SK-N-SH treated with all-trans-retinoic acid at 6 μM for 48 hours (cell line): ENCODE results near the gene LHX5.

Experiments
- ATAC-seq: fragments of 200-7000 bp; cut with Tn5 transposase; 3 replicates; pipeline ENCODE4 v1.9.1; 2020; ENCODE audit warnings: mild to moderate bottlenecking, moderate library complexity
- ARNTL ChIP-seq: fragments of 450-650 bp; formaldehyde crosslinking; IDR thresholded peaks from 2 replicates; pipeline ENCODE4 v1.5.0; 2020; ENCODE audit warnings: low read depth, mild to moderate bottlenecking, moderate library complexity, borderline replicate concordance
- BACH2 ChIP-seq: fragments of 250-450 bp; sonication (Bioruptor Pico); IDR thresholded peaks from 2 replicates; pipeline ENCODE4 v1.9.0; 2021; ENCODE audit warnings: mild to moderate bottlenecking, borderline replicate concordance
- CSDC2 ChIP-seq: fragments of 250-450 bp; sonication (Bioruptor Pico); IDR thresholded peaks from 2 replicates; pipeline ENCODE4 v1.5.0; 2020; ENCODE audit warnings: mild to moderate bottlenecking, moderate library complexity
- GLIS3 ChIP-seq: fragments of 250-450 bp; sonication (Bioruptor Pico); IDR thresholded peaks from 2 replicates; pipeline ENCODE4 v1.5.0; 2020; ENCODE audit warnings: mild to moderate bottlenecking, moderate library complexity
- ISL1 ChIP-seq: fragments of 250-450 bp; sonication (Bioruptor Pico); IDR thresholded peaks from 2 replicates; pipeline ENCODE4 v2.1.2; 2022; ENCODE audit warnings: mild to moderate bottlenecking, moderate library complexity
- OSR1 ChIP-seq: fragments of 250-450 bp; sonication (Bioruptor Pico); IDR thresholded peaks from 2 replicates; pipeline ENCODE4 v1.8.0; 2022; ENCODE audit warnings: moderate library complexity, mild to moderate bottlenecking, inconsistent platforms
- PATZ1 ChIP-seq: fragments of 250-450 bp; sonication (Bioruptor Pico); IDR thresholded peaks from 2 replicates; pipeline ENCODE4 v1.8.0; 2020; ENCODE audit warnings: mild to moderate bottlenecking, moderate library complexity, borderline replicate concordance
- PPARA ChIP-seq: fragments of 250-450 bp; sonication (Bioruptor Pico); IDR thresholded peaks from 2 replicates; pipeline ENCODE4 v1.5.0; 2020; ENCODE audit warnings: mild to moderate bottlenecking, borderline replicate concordance
- RARB ChIP-seq: fragments of 250-450 bp; sonication (Bioruptor Pico); IDR thresholded peaks from 2 replicates; pipeline ENCODE4 v1.8.0; 2021; ENCODE audit warnings: mild to moderate bottlenecking, moderate library complexity
- SNAI2 ChIP-seq: fragments of 250-450 bp; sonication (Bioruptor Pico); IDR thresholded peaks from 2 replicates; pipeline ENCODE4 v1.5.0; 2020; ENCODE audit warnings: mild to moderate bottlenecking, moderate library complexity
- TCF4 ChIP-seq: fragments of 250-450 bp; sonication (Bioruptor Pico); IDR thresholded peaks from 2 replicates; pipeline ENCODE4 v1.8.0; 2021; ENCODE audit warnings: mild to moderate bottlenecking, moderate library complexity, borderline replicate concordance
- TSHZ2 ChIP-seq: fragments of 250-450 bp; sonication (Bioruptor Pico); IDR thresholded peaks from 2 replicates; pipeline ENCODE4 v1.5.0; 2020; ENCODE audit warnings: mild to moderate bottlenecking, moderate library complexity
- ZC3H10 ChIP-seq: fragments of 250-450 bp; sonication (Bioruptor Pico); IDR thresholded peaks from 2 replicates; pipeline ENCODE4 v1.5.1; 2021; ENCODE audit warnings: mild to moderate bottlenecking, moderate library complexity
- ZFP3 ChIP-seq: fragments of 250-450 bp; sonication (Bioruptor Pico); IDR thresholded peaks from 2 replicates; pipeline ENCODE4 v1.5.0; 2020; ENCODE audit warnings: mild to moderate bottlenecking, moderate library complexity
- ZFP30 ChIP-seq: fragments of 450-650 bp; formaldehyde crosslinking; IDR thresholded peaks from 2 replicates; pipeline ENCODE4 v1.5.0; 2022; ENCODE audit warnings: mild to moderate bottlenecking, moderate library complexity
- ZNF565 ChIP-seq: fragments of 450-650 bp; formaldehyde crosslinking; conservative IDR thresholded peaks from 2 replicates; pipeline ENCODE4 v1.5.0; 2020; ENCODE audit warnings: low read depth, mild to moderate bottlenecking, moderate library complexity
- ZNF70 ChIP-seq: fragments of 450-650 bp; formaldehyde crosslinking; IDR thresholded peaks from 2 replicates; pipeline ENCODE4 v1.5.0; 2020; ENCODE audit warnings: mild to moderate bottlenecking, moderate library complexity
- ZNF8 ChIP-seq: fragments of 450-650 bp; formaldehyde crosslinking; IDR thresholded peaks from 2 replicates; pipeline ENCODE4 v1.5.0; 2020; ENCODE audit warnings: mild to moderate bottlenecking, moderate library complexity
- TF ChIP-seq, protein P1 (sequence below): fragments of 250-450 bp; sonication (Bioruptor Pico); IDR thresholded peaks from 2 replicates; pipeline ENCODE4 v1.8.0; 2021; ENCODE audit warnings: low read depth, mild to moderate bottlenecking, moderate library complexity, borderline replicate concordance
- TF ChIP-seq, protein P2 (sequence below): fragments of 250-450 bp; sonication (Bioruptor Pico); IDR thresholded peaks from 2 replicates; pipeline ENCODE4 v1.5.1; 2021; ENCODE audit warnings: mild to moderate bottlenecking, moderate library complexity

Gene LHX5

DNA sequence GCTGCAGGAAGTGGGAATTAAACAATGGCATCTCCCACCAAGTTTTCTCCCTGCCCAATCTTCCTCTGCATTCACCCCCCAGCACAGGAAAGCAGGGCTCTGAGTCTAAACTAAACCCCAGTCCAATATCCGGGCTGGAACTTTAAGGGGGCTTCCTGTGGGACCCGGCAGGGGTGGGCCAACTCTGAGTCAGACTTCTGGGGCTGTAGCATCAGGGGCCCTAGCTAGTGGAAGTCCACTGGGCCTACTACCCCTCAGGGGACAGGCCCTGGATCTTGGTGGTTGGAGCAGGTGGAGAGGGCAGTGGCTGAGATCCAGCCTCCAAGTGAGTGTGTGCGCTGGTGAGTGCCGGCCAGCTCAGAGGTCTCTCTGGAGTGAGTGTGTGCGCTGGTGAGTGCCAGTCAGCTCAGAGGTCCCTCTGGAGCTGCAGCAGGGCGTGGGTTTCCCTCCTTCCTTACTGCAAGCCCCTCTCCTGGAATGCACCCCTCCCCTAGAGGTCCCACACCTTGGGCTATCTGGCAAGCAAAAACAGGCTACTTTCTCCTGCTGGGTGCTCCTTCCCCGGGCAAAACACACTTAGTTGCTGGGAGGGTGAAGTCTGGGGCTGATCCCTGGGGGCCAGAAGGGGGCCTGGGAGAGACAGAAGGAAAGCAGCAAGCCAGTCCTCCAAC, 5.6 kb upstream of the LHX5 start:
- TF ChIP-seq, protein P1, sequence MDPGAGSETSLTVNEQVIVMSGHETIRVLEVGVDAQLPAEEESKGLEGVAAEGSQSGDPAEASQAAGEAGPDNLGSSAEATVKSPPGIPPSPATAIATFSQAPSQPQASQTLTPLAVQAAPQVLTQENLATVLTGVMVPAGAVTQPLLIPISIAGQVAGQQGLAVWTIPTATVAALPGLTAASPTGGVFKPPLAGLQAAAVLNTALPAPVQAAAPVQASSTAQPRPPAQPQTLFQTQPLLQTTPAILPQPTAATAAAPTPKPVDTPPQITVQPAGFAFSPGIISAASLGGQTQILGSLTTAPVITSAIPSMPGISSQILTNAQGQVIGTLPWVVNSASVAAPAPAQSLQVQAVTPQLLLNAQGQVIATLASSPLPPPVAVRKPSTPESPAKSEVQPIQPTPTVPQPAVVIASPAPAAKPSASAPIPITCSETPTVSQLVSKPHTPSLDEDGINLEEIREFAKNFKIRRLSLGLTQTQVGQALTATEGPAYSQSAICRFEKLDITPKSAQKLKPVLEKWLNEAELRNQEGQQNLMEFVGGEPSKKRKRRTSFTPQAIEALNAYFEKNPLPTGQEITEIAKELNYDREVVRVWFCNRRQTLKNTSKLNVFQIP (CRISPR knock-in tag): no peak
- TF ChIP-seq, all 23 proteins: peak for 0
- no peak for ATAC-seq

DNA sequence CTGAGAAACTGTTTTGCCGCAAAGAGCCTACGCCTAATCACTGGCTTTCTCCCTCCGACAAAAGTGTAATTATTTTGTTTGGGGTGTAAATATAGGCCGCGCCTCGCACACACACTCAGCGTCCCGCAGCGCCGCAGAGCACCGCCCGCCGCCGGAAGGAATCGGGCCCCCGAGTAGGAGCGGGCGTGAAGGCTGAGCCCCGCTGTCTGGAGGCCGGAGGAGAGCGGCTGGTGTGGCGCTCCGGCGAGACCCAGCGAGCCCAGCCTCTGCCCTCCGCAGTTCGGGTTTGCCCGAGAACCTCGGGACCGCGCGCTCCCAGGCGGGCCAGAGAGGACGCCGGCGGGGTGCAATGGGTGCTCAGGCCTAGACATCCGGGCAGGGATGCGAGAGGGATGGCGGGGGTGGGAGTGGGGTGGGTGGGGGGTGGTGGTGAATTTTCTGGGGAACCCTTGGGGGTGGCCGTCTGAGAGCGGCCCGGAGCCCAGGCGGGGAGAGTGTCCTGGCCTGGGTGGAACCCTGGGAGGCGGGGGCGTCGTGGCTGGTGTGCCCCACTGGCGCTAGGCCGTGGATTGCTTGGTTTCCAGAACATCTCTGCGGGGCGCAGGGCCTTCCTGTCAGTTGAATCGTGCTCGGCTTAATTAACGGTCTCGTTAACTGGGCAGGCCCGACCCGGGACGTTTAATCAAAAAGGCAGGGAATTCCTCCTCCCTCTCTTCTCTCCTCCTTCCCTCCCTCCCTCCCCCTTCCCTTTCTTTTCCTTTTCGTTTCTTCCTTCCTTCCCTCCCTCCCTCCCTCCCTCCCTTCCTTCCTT, 4.7 kb upstream of the LHX5 start:
- ATAC-seq: no peak
- TF ChIP-seq GLIS3 (CRISPR knock-in tag) (no peak), CSDC2 (CRISPR knock-in tag) (no peak), ZFP3 (CRISPR knock-in tag) (no peak), RARB (CRISPR knock-in tag) (no peak), ZFP30 (CRISPR knock-in tag) (no peak), ZNF8 (CRISPR knock-in tag) (no peak), PPARA (CRISPR knock-in tag) (no peak), ARNTL (no peak), SNAI2 (CRISPR knock-in tag) (no peak), OSR1 (CRISPR knock-in tag) (no peak)
- TF ChIP-seq, protein P2, sequence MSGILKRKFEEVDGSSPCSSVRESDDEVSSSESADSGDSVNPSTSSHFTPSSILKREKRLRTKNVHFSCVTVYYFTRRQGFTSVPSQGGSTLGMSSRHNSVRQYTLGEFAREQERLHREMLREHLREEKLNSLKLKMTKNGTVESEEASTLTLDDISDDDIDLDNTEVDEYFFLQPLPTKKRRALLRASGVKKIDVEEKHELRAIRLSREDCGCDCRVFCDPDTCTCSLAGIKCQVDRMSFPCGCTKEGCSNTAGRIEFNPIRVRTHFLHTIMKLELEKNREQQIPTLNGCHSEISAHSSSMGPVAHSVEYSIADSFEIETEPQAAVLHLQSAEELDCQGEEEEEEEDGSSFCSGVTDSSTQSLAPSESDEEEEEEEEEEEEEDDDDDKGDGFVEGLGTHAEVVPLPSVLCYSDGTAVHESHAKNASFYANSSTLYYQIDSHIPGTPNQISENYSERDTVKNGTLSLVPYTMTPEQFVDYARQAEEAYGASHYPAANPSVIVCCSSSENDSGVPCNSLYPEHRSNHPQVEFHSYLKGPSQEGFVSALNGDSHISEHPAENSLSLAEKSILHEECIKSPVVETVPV (CRISPR knock-in tag): no peak
- TF ChIP-seq, protein P1 (CRISPR knock-in tag): no peak

DNA sequence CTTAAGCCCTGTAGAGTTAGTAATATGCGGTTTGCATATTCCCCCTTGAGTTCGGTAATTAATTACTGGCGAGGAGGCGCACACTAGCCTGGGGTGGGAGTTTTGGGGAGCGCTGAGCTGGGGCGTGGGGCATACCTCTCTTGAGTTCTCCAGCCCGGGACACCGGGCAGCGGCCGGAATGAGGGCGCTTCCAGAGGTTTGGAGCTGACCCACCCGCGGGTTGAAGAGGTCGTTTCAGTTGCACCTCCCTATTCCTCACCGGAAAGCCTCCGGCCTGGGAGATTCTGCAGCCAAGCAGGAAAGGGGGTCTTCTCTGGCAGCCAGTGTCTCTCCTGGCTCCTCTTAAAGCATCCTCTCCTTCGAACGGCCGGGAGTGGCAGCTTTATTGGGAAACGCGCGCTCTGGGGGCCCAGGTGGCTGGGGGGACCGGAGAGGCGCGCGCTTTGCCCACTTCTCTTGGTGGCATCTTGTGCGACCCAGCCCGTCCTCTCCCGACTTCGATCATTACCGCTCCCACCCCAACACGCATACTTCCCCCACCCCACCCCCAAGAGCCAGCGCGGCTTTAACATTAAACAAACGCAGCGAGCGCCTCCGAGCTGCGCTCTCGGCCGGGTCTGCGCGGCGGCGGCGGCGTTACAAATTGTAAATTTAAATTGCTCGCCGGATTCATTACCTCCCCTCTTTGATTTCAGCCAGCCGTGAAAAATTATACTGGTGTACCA, 3.9 kb upstream of the LHX5 start:
- no peak for TF ChIP-seq BACH2 (CRISPR knock-in tag)
- no peak for TF ChIP-seq ZC3H10 (CRISPR knock-in tag)
- ATAC-seq: no peak

DNA sequence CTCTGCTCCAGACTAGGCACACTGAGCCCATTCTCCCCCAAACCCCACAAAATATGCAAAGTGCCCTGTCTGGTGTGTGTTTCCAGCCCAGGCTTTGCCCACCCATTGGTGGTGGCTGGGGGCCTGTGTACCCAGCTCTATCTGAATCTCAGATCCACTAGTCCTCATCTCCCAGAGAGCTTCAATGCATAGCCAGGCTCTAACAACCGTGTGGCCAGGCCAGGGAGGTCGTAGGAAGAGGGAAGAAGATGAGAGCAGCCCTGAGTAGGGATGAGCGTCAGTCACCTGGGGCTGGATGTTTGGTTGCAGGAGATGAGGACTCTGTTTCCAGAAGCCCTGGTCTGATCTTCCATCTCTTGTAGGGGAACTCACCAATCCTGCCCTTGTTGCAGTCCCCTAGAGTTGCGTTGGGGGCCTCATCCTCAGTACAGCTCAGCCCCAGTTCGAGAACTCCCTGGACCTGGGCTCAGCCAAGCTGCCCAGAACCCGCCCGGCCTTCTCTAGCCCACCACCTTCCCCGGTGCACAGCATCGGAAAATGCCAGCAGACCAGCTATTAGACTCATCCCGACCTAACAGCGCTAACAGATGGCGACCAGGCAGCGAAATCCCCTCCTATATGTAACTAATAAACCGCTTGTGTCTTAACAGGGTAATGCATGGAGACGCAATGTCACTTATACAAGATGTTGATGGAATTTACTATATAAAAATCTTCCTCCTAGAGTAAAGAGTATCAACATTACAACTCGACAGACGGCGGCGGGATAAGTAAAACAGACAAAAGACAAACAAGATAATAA, 3.2 kb upstream of the LHX5 start:
- no peak for ATAC-seq
- TF ChIP-seq, protein P2 (CRISPR knock-in tag): no peak
- no peak for TF ChIP-seq OSR1 (CRISPR knock-in tag)
- no peak for TF ChIP-seq BACH2 (CRISPR knock-in tag)
- no peak for TF ChIP-seq ZNF565 (CRISPR knock-in tag)
- TF ChIP-seq GLIS3 (CRISPR knock-in tag): no peak
- no peak for TF ChIP-seq ZFP30 (CRISPR knock-in tag)
- TF ChIP-seq ZC3H10 (CRISPR knock-in tag): no peak
- no peak for TF ChIP-seq TCF4 (CRISPR knock-in tag)
- no peak for TF ChIP-seq ISL1 (CRISPR knock-in tag)
- no peak for TF ChIP-seq PATZ1
- no peak for TF ChIP-seq ZNF70
- no peak for TF ChIP-seq TSHZ2 (CRISPR knock-in tag)
- no peak for TF ChIP-seq PPARA (CRISPR knock-in tag)
